HUES6 (cell line): ENCODE measurements around the gene ASAP2.

ENCODE experiments used
- H3K27ac ChIP-seq: 2 replicates; pipeline ENCODE4 v1.7.0; 2013; ENCODE audit warnings: low read depth, mild to moderate bottlenecking, low read length, inconsistent platforms
- H3K27me3 ChIP-seq: 2 replicates; pipeline ENCODE4 v1.6.1; 2013; ENCODE audit warnings: low read length; ENCODE audit not compliant: control insufficient read depth, insufficient read depth
- H3K36me3 ChIP-seq: 2 replicates; pipeline ENCODE4 v1.6.1; 2013; ENCODE audit warnings: low read length; ENCODE audit not compliant: control insufficient read depth, insufficient read depth
- H3K4me1 ChIP-seq: 2 replicates; pipeline ENCODE4 v1.6.1; 2013; ENCODE audit warnings: low read length; ENCODE audit not compliant: control insufficient read depth, insufficient read depth
- H3K4me3 ChIP-seq: 2 replicates; pipeline ENCODE4 v1.5.1; 2013; ENCODE audit warnings: low read depth, low read length
- H3K9ac ChIP-seq: one replicate; pipeline ENCODE4 v1.6.1; 2013; ENCODE audit warnings: mild to moderate bottlenecking, low read length
- H3K9me3 ChIP-seq: 2 replicates; pipeline ENCODE4 v1.6.1; 2013; ENCODE audit warnings: low read depth, low read length; ENCODE audit not compliant: control insufficient read depth, insufficient read depth

ASAP2 gene

DNA sequence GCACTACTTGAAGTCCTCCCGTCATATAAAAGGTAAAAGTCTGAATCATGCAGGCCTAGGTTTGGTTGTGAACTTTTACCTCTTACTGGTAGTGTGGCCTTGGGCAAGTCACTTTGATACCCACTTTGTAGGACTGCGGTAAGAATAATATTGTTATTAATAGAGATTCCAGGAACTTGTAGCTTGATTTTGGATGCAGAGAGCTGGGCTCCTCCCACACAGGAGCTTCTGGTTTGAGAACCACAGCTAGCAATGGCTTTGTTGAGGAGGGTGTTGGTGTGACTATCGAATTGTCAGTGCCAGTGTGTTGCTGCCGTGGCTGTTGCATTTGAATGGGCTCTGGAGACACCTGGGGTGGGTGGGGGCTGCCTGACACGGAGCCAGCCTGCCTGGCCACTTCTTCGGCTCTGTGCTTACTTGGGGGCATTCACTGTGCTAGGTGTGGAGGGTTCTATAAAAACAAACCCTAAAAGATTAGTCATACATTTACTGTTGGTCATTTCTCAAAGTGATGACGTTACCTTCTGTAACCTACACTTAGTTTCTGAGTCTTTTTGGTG, 38.5 kb downstream of the ASAP2 start:
- Histone ChIP-seq H3K4me3 (no peak overlapping the region), H3K36me3 (no peaks in the 10 kb centered on the region), H3K27ac (no peak overlapping the region), H3K9ac (no peak overlapping the region), H3K27me3 (no peaks in the 10 kb centered on the region), H3K9me3 (no peaks in the 10 kb centered on the region), H3K4me1 (peaks cover 14% of the 10 kb centered on the region)

DNA sequence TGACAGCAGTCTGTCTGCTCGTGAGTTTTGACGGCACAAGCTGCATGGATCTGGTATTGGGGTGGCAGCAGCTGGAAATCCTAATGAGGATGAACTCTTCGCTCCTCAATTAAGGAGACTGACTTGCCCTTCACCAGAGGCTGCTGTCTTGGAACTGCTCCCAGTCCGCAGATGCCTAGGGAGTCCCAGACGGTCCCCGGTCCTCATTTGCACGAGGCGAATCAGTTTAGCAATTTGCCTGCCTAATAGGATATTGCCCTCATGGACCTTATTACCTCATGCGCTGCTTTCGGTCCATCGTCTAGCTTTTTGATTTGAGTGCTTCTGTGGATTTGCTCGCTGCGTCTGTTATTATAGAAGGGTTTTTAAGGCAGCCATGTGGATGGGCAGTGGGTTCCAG, 40.6 kb downstream of the ASAP2 start:
- no peak overlapping the region for H3K4me3 ChIP-seq
- no peaks in the 10 kb centered on the region for H3K9me3 ChIP-seq
- no peaks in the 10 kb centered on the region for H3K36me3 ChIP-seq
- no peak overlapping the region for H3K9ac ChIP-seq
- no peak overlapping the region for H3K27ac ChIP-seq
- H3K4me1 ChIP-seq = peaks cover 18% of the 10 kb centered on the region
- no peaks in the 10 kb centered on the region for H3K27me3 ChIP-seq

DNA sequence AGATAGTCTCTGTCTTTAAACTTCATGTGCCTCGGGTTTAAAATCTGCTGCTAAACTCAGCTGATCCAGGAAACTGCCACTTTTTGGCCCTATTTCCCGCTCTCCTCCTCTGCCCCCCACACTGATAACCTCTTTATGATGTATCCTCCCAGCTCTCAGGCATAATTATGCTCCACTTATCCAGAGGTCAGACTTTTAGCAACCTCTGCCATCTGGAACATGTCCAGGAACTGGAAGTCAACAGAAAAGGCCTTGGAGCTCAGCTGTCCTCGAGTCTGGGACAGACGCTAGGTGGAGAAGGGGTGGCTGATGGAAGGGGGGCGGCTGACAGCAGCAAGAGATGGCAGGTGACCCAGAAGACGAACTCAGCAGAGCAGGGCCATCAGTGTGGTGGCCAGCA, 41.2 kb downstream of the ASAP2 start:
- Histone ChIP-seq H3K36me3 (no peaks in the 10 kb centered on the region), H3K4me1 (peaks cover 18% of the 10 kb centered on the region), H3K27ac (no peak overlapping the region), H3K4me3 (no peak overlapping the region), H3K27me3 (no peaks in the 10 kb centered on the region), H3K9me3 (no peaks in the 10 kb centered on the region), H3K9ac (no peak overlapping the region)

DNA sequence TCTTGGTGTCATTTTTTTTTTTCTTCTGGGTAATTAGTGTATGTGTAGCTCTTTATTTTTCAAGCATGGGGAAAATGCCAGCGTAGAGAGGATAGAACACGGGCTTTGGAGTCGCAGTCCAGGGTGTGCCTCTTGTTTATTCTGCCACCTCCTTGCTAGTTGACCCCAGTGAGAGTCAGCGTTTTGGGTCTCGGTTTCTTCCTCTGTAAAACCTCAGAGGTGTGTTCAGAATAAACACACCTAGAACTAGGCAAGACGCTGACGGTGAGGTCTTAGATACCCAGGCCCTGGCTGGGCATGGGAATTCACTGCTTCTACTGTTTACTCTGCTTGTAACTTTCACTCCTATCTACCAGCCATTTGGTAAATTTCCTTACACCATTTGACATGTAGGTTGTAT, 41.8 kb downstream of the ASAP2 start:
- Histone ChIP-seq H3K4me1 (peaks cover 18% of the 10 kb centered on the region), H3K9me3 (no peaks in the 10 kb centered on the region), H3K9ac (no peak overlapping the region), H3K27me3 (no peaks in the 10 kb centered on the region), H3K36me3 (no peaks in the 10 kb centered on the region), H3K4me3 (no peak overlapping the region), H3K27ac (no peak overlapping the region)

DNA sequence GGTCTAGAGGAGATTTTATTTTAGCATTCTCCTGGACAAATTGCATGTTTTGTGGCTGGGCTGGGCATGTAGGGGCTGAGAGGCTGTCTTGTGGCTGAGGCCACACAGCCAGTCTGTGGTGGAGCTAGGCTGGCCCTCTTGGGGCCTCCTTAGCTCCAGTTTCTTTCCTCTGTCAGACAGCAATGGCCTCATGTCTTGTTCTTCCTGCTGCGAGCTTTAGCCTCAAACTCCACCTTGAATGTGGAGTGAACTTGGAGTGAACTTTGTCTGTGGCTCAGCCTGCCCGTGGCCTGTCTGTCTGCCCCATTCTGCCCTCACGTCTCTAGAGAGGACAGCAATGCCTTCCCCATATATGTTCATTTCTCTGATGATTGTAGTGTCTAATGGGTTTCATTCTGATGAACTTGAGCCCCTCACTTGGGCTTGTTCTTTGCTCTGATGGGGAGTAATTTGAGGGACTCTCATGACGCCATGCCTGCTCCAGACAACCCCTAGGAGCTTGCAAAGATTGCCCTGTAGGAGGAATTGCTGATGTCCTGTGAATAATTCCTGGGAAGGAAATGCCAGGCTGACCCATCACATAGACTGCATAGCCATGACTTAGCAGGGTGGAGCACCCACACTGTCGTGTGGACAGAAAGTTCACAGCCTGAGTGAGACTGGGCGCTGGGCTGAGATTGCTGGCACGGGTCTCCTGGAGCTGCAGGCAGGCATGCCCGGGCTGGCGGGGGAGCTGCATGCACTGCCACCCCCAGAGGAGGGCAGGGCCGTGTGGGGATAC, 42.6 kb downstream of the ASAP2 start:
- Histone ChIP-seq H3K4me1 (peaks cover 18% of the 10 kb centered on the region), H3K36me3 (no peaks in the 10 kb centered on the region), H3K27ac (no peak overlapping the region), H3K9ac (no peak overlapping the region), H3K4me3 (no peak overlapping the region), H3K9me3 (no peaks in the 10 kb centered on the region), H3K27me3 (no peaks in the 10 kb centered on the region)

DNA sequence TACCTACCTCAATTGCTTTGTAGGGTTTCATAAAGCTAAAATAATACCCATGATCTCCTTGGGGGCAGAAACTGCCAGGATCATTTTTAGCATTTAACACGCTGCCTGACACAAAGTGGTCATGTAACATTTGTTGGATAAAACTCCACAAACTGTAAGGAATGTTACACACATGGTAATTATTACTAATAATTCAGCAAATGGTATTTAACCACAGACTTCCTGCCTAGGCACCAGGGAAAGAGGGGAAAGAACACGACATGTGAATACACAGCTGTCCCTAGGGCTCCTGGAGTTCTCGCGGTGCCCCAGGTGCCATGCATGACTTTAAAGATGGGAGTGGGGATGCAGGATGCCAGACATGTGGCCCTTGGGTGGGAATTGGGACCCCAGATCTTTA, 43.5 kb downstream of the ASAP2 start:
- no peaks in the 10 kb centered on the region for H3K9me3 ChIP-seq
- no peaks in the 10 kb centered on the region for H3K36me3 ChIP-seq
- no peak overlapping the region for H3K4me3 ChIP-seq
- H3K9ac ChIP-seq = no peak overlapping the region
- H3K27ac ChIP-seq = no peak overlapping the region
- no peaks in the 10 kb centered on the region for H3K27me3 ChIP-seq
- peaks cover 10% of the 10 kb centered on the region for H3K4me1 ChIP-seq

DNA sequence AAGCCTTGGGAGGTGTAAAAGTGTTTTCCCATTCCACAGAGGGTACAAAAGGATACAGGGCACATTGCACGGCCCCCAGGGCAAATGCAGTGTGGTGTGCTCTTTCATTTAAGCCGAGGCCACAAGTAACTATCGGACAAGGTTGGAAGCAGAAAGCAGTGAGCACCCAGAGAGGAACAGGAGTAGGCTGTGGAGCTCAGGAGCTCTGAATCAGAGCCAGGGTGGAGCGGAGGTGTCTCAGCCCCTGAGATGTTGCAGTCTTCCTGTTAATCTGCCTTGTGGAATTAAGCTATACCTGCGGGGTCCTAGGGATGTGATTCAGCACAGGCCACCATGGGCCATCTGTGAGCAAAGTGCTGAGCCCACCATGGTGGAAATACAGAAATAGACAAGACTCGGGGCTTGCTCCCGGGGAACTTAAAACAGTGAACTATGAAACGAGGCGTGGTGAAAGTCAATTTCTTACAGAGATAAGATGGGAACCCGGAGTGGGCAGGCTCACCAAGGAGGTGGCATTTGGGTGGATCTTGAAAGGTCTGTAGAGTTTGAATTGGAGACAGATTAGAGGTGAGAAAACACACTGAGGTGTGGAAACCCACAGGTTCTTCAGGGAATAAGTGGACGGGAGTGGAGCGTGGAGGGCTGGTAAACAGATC, 44.0 kb downstream of the ASAP2 start:
- H3K27ac ChIP-seq = no peak overlapping the region
- no peak overlapping the region for H3K4me3 ChIP-seq
- H3K36me3 ChIP-seq = no peaks in the 10 kb centered on the region
- H3K27me3 ChIP-seq = no peaks in the 10 kb centered on the region
- no peaks in the 10 kb centered on the region for H3K9me3 ChIP-seq
- H3K9ac ChIP-seq = no peak overlapping the region
- peaks cover 5% of the 10 kb centered on the region for H3K4me1 ChIP-seq

DNA sequence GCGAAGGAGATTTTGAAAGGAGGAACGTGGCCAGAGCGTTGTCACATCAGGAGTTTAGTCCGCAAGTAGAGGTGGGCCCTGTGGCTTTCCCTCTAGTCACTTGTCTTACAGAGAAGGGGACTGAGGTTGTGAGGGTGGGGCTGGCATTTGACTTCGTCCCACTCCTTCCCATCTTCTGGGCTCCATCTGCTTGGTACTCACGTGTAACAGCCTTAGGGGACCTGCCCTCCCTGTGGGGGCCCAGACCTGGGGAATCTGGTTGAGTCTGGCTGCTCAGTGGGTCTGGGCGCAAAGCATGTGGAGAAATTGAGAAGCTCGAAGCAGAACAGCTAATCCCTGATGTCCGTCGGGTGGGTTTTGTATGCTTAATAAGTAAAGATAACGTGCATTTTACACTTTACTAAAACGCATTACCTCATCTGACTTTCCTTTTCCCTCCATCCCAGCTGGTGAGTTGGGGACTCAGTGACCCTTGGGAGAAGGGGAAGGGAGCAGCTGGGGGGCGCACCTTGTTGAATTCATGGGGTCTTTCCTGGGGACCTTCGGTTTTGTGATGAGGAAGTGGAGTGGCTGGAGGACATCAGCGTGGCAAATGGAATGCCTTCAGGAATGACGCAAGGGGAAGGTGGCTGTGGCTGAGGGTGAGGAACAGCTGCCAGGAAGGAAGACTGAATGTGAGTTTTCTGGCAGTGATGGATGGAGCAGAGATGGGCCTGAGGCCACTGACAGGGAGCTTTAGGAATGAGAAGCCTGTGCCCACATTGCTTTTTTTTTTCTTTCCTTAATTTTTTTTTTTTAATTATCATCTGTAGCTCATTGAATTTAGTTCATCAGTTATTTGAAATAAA, 44.8 kb downstream of the ASAP2 start:
- H3K4me1 ChIP-seq = peaks cover 4% of the 10 kb centered on the region; the same call in 1 of the 2 replicates
- no peak overlapping the region for H3K9ac ChIP-seq
- H3K27me3 ChIP-seq = no peaks in the 10 kb centered on the region
- H3K9me3 ChIP-seq = no peaks in the 10 kb centered on the region
- H3K27ac ChIP-seq = no peak overlapping the region
- no peaks in the 10 kb centered on the region for H3K36me3 ChIP-seq
- H3K4me3 ChIP-seq = no peak overlapping the region

DNA sequence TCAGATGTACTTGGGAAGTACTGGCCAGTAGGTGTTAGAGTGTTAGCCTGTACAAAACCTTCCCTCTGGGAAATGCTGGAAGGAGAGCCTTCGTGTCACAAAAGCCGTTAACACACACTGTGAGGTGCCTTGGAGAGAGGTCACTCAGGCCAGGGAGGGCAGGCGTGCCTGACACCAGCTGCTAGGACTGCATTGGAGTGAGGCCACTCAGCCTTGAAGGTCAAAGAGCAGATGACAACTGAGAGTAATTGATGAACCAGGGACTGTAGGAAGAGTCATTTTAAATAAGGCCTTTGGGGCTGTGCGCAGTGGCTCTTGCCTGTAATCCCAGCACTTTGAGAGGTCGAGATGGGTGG, 45.4 kb downstream of the ASAP2 start:
- Histone ChIP-seq H3K4me1 (peaks cover 4% of the 10 kb centered on the region; the same call in 1 of the 2 replicates), H3K27ac (no peak overlapping the region), H3K9ac (no peak overlapping the region)

DNA sequence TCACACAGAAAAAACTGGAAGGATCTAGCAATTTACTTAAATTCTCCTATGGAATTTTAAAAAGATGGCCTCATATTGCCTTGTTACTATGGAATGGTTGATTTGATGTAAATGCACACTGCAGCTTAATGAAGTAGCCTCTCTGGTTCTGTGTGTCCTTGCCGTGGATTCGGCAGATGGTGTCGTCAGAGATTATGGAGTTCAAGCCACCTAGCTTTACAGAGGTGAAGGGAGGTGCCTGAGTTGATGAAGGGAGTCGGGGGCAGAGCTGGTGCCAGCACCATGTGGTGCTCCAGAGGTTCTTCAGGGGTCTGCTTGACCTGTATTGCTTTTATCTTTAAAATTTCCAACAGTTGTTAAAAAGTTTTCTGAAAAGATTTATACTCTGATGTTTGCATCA, 48.8 kb downstream of the ASAP2 start:
- H3K9ac ChIP-seq = no peak overlapping the region
- H3K27ac ChIP-seq = no peak overlapping the region
- no peaks in the 10 kb centered on the region for H3K27me3 ChIP-seq
- H3K4me3 ChIP-seq = no peak overlapping the region
- H3K9me3 ChIP-seq = no peaks in the 10 kb centered on the region
- H3K36me3 ChIP-seq = no peaks in the 10 kb centered on the region
- H3K4me1 ChIP-seq = peaks cover 4% of the 10 kb centered on the region; the same call in 1 of the 2 replicates

More for the DNA sequence above, 45.4 kb downstream of the ASAP2 start:
- Histone ChIP-seq H3K36me3 (no peaks in the 10 kb centered on the region), H3K9me3 (no peaks in the 10 kb centered on the region), H3K4me3 (no peak overlapping the region), H3K27me3 (no peaks in the 10 kb centered on the region)
